ENCODE data around the gene TMEM50B.

DNA sequence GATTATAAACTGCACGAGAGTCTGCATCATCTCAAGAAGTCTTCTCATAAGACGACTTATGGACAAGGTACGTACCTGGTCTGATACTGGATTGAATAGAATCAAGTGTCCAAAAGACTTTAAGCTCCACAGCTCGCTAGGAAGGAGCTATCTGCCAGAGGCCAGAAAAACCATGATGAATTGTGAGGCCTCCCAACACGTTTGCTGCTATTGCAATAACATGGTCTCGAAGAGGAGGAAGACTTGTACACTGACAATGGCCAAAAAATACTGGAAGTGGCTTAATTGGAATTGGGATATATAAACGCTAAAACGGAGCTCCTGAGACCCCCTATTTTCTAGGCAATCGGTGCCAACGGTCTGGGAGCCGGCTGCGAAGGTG is 11.2 kb upstream of the TMEM50B start:
- TF ChIP-seq TCF12 (IDR thresholded peaks at IDR 0.05; ENCODE audit: low read depth) (no peak), RAD21 (IDR thresholded peaks at IDR 0.05; ENCODE audit: low read depth) (no peak), EGR1 (IDR thresholded peaks at IDR 0.05) (no peak), EP300 (IDR thresholded peaks at IDR 0.05; ENCODE audit: borderline replicate concordance) (no peak), CREB1 (IDR thresholded peaks at IDR 0.05; ENCODE audit: low read depth) (no peak)
- TF ChIP-seq, protein P1, sequence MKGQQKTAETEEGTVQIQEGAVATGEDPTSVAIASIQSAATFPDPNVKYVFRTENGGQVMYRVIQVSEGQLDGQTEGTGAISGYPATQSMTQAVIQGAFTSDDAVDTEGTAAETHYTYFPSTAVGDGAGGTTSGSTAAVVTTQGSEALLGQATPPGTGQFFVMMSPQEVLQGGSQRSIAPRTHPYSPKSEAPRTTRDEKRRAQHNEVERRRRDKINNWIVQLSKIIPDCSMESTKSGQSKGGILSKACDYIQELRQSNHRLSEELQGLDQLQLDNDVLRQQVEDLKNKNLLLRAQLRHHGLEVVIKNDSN (IDR thresholded peaks at IDR 0.05): no peak

Measured in Ishikawa (cell line).